ENCODE data around the gene C1QTNF7.

Gene C1QTNF7

GRCh38 chr4:15481961-15482745 lies 54.3 kb downstream of the C1QTNF7 start:
- H3K9me3 ChIP-seq (ENCODE audit: control insufficient read depth, insufficient read depth, low read length), result no peaks in the 10 kb centered on the region
- peaks cover 3% of the 10 kb centered on the region; the same call in 1 of the 2 replicates for H3K36me3 ChIP-seq (ENCODE audit: control insufficient read depth, insufficient read depth, low read length)
- H3K9ac ChIP-seq (ENCODE audit: low read depth, low read length), result no peak overlapping the region
- H3K27me3 ChIP-seq (ENCODE audit: control insufficient read depth, insufficient read depth, low read length), result no peaks in the 10 kb centered on the region
- H3K4me1 ChIP-seq (ENCODE audit: control insufficient read depth, insufficient read depth, low read length), result peaks cover 7% of the 10 kb centered on the region
- H3K4me3 ChIP-seq (ENCODE audit: low read depth, low read length), result no peak overlapping the region
- no peak overlapping the region for H3K27ac ChIP-seq (ENCODE audit: low read depth, low read length)

GRCh38 chr4:15482842-15483241 lies 55.0 kb downstream of the C1QTNF7 start:
- Histone ChIP-seq H3K4me3 (ENCODE audit: low read depth, low read length) (no peak overlapping the region), H3K9ac (ENCODE audit: low read depth, low read length) (no peak overlapping the region), H3K9me3 (ENCODE audit: control insufficient read depth, insufficient read depth, low read length) (no peaks in the 10 kb centered on the region), H3K27me3 (ENCODE audit: control insufficient read depth, insufficient read depth, low read length) (no peaks in the 10 kb centered on the region), H3K36me3 (ENCODE audit: control insufficient read depth, insufficient read depth, low read length) (peaks cover 3% of the 10 kb centered on the region; the same call in 1 of the 2 replicates), H3K27ac (ENCODE audit: low read depth, low read length) (no peak overlapping the region), H3K4me1 (ENCODE audit: control insufficient read depth, insufficient read depth, low read length) (peaks cover 7% of the 10 kb centered on the region)

- no peak overlapping the region for H3K9ac ChIP-seq (ENCODE audit: low read depth, low read length)
- no peak overlapping the region for H3K4me3 ChIP-seq (ENCODE audit: low read depth, low read length)
- no peaks in the 10 kb centered on the region for H3K36me3 ChIP-seq (ENCODE audit: control insufficient read depth, insufficient read depth, low read length)
- no peaks in the 10 kb centered on the region for H3K4me1 ChIP-seq (ENCODE audit: control insufficient read depth, insufficient read depth, low read length)
- no peaks in the 10 kb centered on the region for H3K27me3 ChIP-seq (ENCODE audit: control insufficient read depth, insufficient read depth, low read length)
- no peaks in the 10 kb centered on the region for H3K9me3 ChIP-seq (ENCODE audit: control insufficient read depth, insufficient read depth, low read length)
- H3K27ac ChIP-seq (ENCODE audit: low read depth, low read length), result no peak overlapping the region
These were observed 60.3 kb downstream of the C1QTNF7 start for GRCh38 chr4:15488136-15488535.

GRCh38 chr4:15488658-15489470 lies 61.0 kb downstream of the C1QTNF7 start:
- no peaks in the 10 kb centered on the region for H3K9me3 ChIP-seq (ENCODE audit: control insufficient read depth, insufficient read depth, low read length)
- H3K9ac ChIP-seq (ENCODE audit: low read depth, low read length), result no peak overlapping the region
- no peaks in the 10 kb centered on the region for H3K27me3 ChIP-seq (ENCODE audit: control insufficient read depth, insufficient read depth, low read length)
- H3K36me3 ChIP-seq (ENCODE audit: control insufficient read depth, insufficient read depth, low read length), result no peaks in the 10 kb centered on the region
- no peaks in the 10 kb centered on the region for H3K4me1 ChIP-seq (ENCODE audit: control insufficient read depth, insufficient read depth, low read length)
- no peak overlapping the region for H3K27ac ChIP-seq (ENCODE audit: low read depth, low read length)
- H3K4me3 ChIP-seq (ENCODE audit: low read depth, low read length), result no peak overlapping the region

- Histone ChIP-seq H3K27ac (ENCODE audit: low read depth, low read length) (no peak overlapping the region), H3K9ac (ENCODE audit: low read depth, low read length) (no peak overlapping the region), H3K9me3 (ENCODE audit: control insufficient read depth, insufficient read depth, low read length) (no peaks in the 10 kb centered on the region), H3K4me3 (ENCODE audit: low read depth, low read length) (no peak overlapping the region), H3K36me3 (ENCODE audit: control insufficient read depth, insufficient read depth, low read length) (no peaks in the 10 kb centered on the region), H3K27me3 (ENCODE audit: control insufficient read depth, insufficient read depth, low read length) (no peaks in the 10 kb centered on the region), H3K4me1 (ENCODE audit: control insufficient read depth, insufficient read depth, low read length) (no peaks in the 10 kb centered on the region)
These were observed 61.7 kb downstream of the C1QTNF7 start for GRCh38 chr4:15489551-15489950.

- H3K4me3 ChIP-seq (ENCODE audit: low read depth, low read length), result no peak overlapping the region
- H3K4me1 ChIP-seq (ENCODE audit: control insufficient read depth, insufficient read depth, low read length), result no peaks in the 10 kb centered on the region
- H3K9ac ChIP-seq (ENCODE audit: low read depth, low read length), result no peak overlapping the region
- no peaks in the 10 kb centered on the region for H3K9me3 ChIP-seq (ENCODE audit: control insufficient read depth, insufficient read depth, low read length)
- no peak overlapping the region for H3K27ac ChIP-seq (ENCODE audit: low read depth, low read length)
- no peaks in the 10 kb centered on the region for H3K36me3 ChIP-seq (ENCODE audit: control insufficient read depth, insufficient read depth, low read length)
- H3K27me3 ChIP-seq (ENCODE audit: control insufficient read depth, insufficient read depth, low read length), result no peaks in the 10 kb centered on the region
These were observed 65.6 kb downstream of the C1QTNF7 start for GRCh38 chr4:15493411-15493810.

GRCh38 chr4:15495621-15496020 lies 67.8 kb downstream of the C1QTNF7 start:
- H3K9me3 ChIP-seq (ENCODE audit: control insufficient read depth, insufficient read depth, low read length), result no peaks in the 10 kb centered on the region
- no peaks in the 10 kb centered on the region for H3K4me1 ChIP-seq (ENCODE audit: control insufficient read depth, insufficient read depth, low read length)
- H3K4me3 ChIP-seq (ENCODE audit: low read depth, low read length), result no peak overlapping the region
- H3K36me3 ChIP-seq (ENCODE audit: control insufficient read depth, insufficient read depth, low read length), result no peaks in the 10 kb centered on the region
- no peak overlapping the region for H3K9ac ChIP-seq (ENCODE audit: low read depth, low read length)
- no peak overlapping the region for H3K27ac ChIP-seq (ENCODE audit: low read depth, low read length)
- H3K27me3 ChIP-seq (ENCODE audit: control insufficient read depth, insufficient read depth, low read length), result no peaks in the 10 kb centered on the region

All from HUES48 (cell line).